GM12875 (cell line): ENCODE measurements around the gene RUFY1.
A peak's percentile ranks its signal among the peaks of the same experiment; 100 is the strongest.
"Not testable (repeated sequence)": the region's sequence is repeated elsewhere in the genome, so short reads cannot be mapped to it uniquely, and the experiment has no call there.

Source experiments
- H3K4me3 ChIP-seq: one replicate; pipeline ENCODE4 v1.5.1; 2011; ENCODE audit warnings: low read depth, low read length, control low read depth
- CTCF ChIP-seq: IDR thresholded peaks from 2 replicates; pipeline ENCODE4 v1.5.1; 2011; ENCODE audit warnings: low read depth, mild to moderate bottlenecking, control low read depth, inconsistent platforms, low read length, moderate library complexity, borderline replicate concordance; ENCODE audit not compliant: insufficient read depth

RUFY1 gene

GRCh38 chr5:179550511-179551342, at the start of gene RUFY1:
Gene RUFY1, plus strand, starts transcription at chr5:179550554. Its CDS starts 16 bp downstream, at chr5:179550570.
- H3K4me3 ChIP-seq, result peak within 1 kb of the TSS; percentile 89
- no peak for TF ChIP-seq CTCF

GRCh38 chr5:179501997-179502396, 48.4 kb upstream of the RUFY1 start:
- H3K4me3 ChIP-seq, result not testable (repeated sequence)

- H3K4me3 ChIP-seq, result not testable (repeated sequence)
Measured at GRCh38 chr5:179502420-179502819, 47.9 kb upstream of the RUFY1 start.

- H3K4me3 ChIP-seq, result no peak overlapping the region
- no peak for TF ChIP-seq CTCF
Measured at GRCh38 chr5:179504191-179504590, 46.2 kb upstream of the RUFY1 start.

GRCh38 chr5:179504600-179505396, 45.6 kb upstream of the RUFY1 start:
- no peak for TF ChIP-seq CTCF
- H3K4me3 ChIP-seq, result no peak overlapping the region

- no peak overlapping the region for H3K4me3 ChIP-seq
- TF ChIP-seq CTCF, result no peak
Measured at GRCh38 chr5:179505636-179506261, 44.6 kb upstream of the RUFY1 start.

GRCh38 chr5:179509239-179509638, 41.1 kb upstream of the RUFY1 start:
- no peak overlapping the region for H3K4me3 ChIP-seq

More at GRCh38 chr5:179509239-179509638, 41.1 kb upstream of the RUFY1 start:
- no peak for TF ChIP-seq CTCF
